Liver (tissue), 9 donors: ENCODE data around the gene CADPS. TPM values are rescaled to one million over a fixed set of nuclear protein-coding genes. Genes with fewer than 3 reads are reported as not detected.

ENCODE experiments used
- DNase-seq: peaks from one replicate; pipeline ENCODE4 v3.0.0-alpha.2; 2017; ENCODE audit warnings: low spot score
- H3K27ac ChIP-seq, 2 donors: one replicate each; pipeline ENCODE4 v1.7.0; 2013; ENCODE audit warnings: inconsistent platforms in 2 of 2, low read length in 2 of 2, control low read depth in 1 of 2, low read depth in 1 of 2, mild to moderate bottlenecking in 1 of 2
- H3K27me3 ChIP-seq, 4 donors: one replicate each; pipeline versions ENCODE4 v1.6.1 to v1.7.0; 2013; ENCODE audit warnings: low read length in 3 of 4, inconsistent platforms in 1 of 4, mild to moderate bottlenecking in 1 of 4, moderate library complexity in 1 of 4; ENCODE audit not compliant: control insufficient read depth in 4 of 4, insufficient read depth in 4 of 4
- H3K36me3 ChIP-seq, 4 donors: one replicate each; pipeline versions ENCODE4 v1.6.1 to v1.7.0; 2013; ENCODE audit warnings: low read length in 3 of 4, mild to moderate bottlenecking in 3 of 4, low read depth in 1 of 4, moderate library complexity in 1 of 4; ENCODE audit not compliant: control insufficient read depth in 4 of 4, insufficient read depth in 3 of 4
- H3K4me1 ChIP-seq, 4 donors: one replicate each; pipeline versions ENCODE4 v1.6.1 to v1.7.0; 2013; ENCODE audit warnings: low read length in 3 of 4, mild to moderate bottlenecking in 3 of 4, moderate library complexity in 1 of 4; ENCODE audit not compliant: control insufficient read depth in 4 of 4, insufficient read depth in 4 of 4
- H3K4me3 ChIP-seq, 3 donors: one replicate each; pipeline versions ENCODE4 v1.6.1 to v1.7.0; 2013; ENCODE audit warnings: low read length in 3 of 3, control low read depth in 1 of 3, low read depth in 1 of 3, mild to moderate bottlenecking in 1 of 3
- H3K9ac ChIP-seq, 2 donors: one replicate each; pipeline ENCODE4 v1.7.0; 2013; ENCODE audit warnings: low read length in 2 of 2, mild to moderate bottlenecking in 2 of 2, moderate library complexity in 2 of 2, control low read depth in 1 of 2, low read depth in 1 of 2
- H3K9me3 ChIP-seq, 4 donors: one replicate each; pipeline versions ENCODE4 v1.6.1 to v1.7.0; 2013; ENCODE audit warnings: low read length in 3 of 4; ENCODE audit not compliant: control insufficient read depth in 4 of 4
- CTCF ChIP-seq: fragments of 150-350 bp; IDR thresholded peaks from 2 replicates; pipeline ENCODE4 v1.5.1; 2017; ENCODE audit warnings: improper control_type of control experiment, low read depth, low read length; ENCODE audit not compliant: missing input control
- EGR1 ChIP-seq, 2 donors: IDR thresholded peaks; 2 replicates each; pipeline ENCODE4 v1.6.1; 2016 to 2018; ENCODE audit warnings: antibody characterized with exemption in 2 of 2, low read depth in 2 of 2
- FOXA1 ChIP-seq: IDR thresholded peaks from 2 replicates; pipeline ENCODE4 v1.6.1; 2016; ENCODE audit warnings: antibody characterized with exemption
- FOXA2 ChIP-seq: IDR thresholded peaks from 2 replicates; pipeline ENCODE4 v1.6.1; 2016; ENCODE audit warnings: antibody characterized with exemption
- GABPA ChIP-seq, 2 donors: IDR thresholded peaks in 1 of 2; conservative IDR thresholded peaks in 1 of 2; 2 replicates each; pipeline ENCODE4 v1.6.1; 2016; ENCODE audit warnings: antibody characterized with exemption in 2 of 2, mild to moderate bottlenecking in 1 of 2, moderate library complexity in 1 of 2
- HNF4A ChIP-seq, 2 donors: conservative IDR thresholded peaks; 2 replicates each; pipeline ENCODE4 v1.6.1; 2016; ENCODE audit warnings: antibody characterized with exemption in 2 of 2, mild to moderate bottlenecking in 2 of 2
- HNF4G ChIP-seq: IDR thresholded peaks from 2 replicates; pipeline ENCODE4 v1.6.1; 2016; ENCODE audit warnings: antibody characterized with exemption
- JUND ChIP-seq, 2 donors: IDR thresholded peaks; 2 replicates each; pipeline ENCODE4 v1.6.1; 2016; ENCODE audit warnings: antibody characterized with exemption in 2 of 2
- MAX ChIP-seq: IDR thresholded peaks from 2 replicates; pipeline ENCODE4 v1.6.1; 2016; ENCODE audit warnings: antibody characterized with exemption
- NR2F2 ChIP-seq: IDR thresholded peaks from 2 replicates; pipeline ENCODE4 v1.6.1; 2016; ENCODE audit warnings: antibody characterized with exemption
- RAD21 ChIP-seq, 2 donors: IDR thresholded peaks; 2 replicates each; pipeline ENCODE4 v1.6.1; 2016; ENCODE audit warnings: antibody characterized with exemption in 2 of 2, mild to moderate bottlenecking in 2 of 2
- REST ChIP-seq: IDR thresholded peaks from 2 replicates; pipeline ENCODE4 v1.6.1; 2016; ENCODE audit warnings: antibody characterized with exemption, mild to moderate bottlenecking
- RXRA ChIP-seq, 2 donors: IDR thresholded peaks; 2 replicates each; pipeline ENCODE4 v1.6.1; 2017 to 2018; ENCODE audit warnings: antibody characterized with exemption in 2 of 2, mild to moderate bottlenecking in 1 of 2
- SP1 ChIP-seq: IDR thresholded peaks from 2 replicates; pipeline ENCODE4 v1.6.1; 2018; ENCODE audit warnings: antibody characterized with exemption, mild to moderate bottlenecking
- TAF1 ChIP-seq: conservative IDR thresholded peaks from 2 replicates; pipeline ENCODE4 v1.6.1; 2016; ENCODE audit warnings: antibody characterized with exemption, mild to moderate bottlenecking
- YY1 ChIP-seq: IDR thresholded peaks from 2 replicates; pipeline ENCODE4 v1.6.1; 2016; ENCODE audit warnings: antibody characterized with exemption, mild to moderate bottlenecking
- ZBTB33 ChIP-seq: IDR thresholded peaks from 2 replicates; pipeline ENCODE4 v1.6.1; 2016; ENCODE audit warnings: antibody characterized with exemption
- WGBS: extraction: QIAGEN DNeasy Blood & Tissue Kit; methylation state at CpG from one replicate; pipeline ENCODE4 v1.1.7; 2013; 5-methylcytosine and 5-hydroxymethylcytosine counted together
- polyA plus RNA-seq, 2 donors: library from polyadenylated mRNA; stranded (reverse) in 1 of 2; unstranded in 1 of 2; fragments of 200-250 nt in 1 of 2; fragments of >200 nt in 1 of 2; fragmentation: Nextera tagmentation in 1 of 2; extraction: Ambion mirVana in 1 of 2; gene quantifications; one replicate each; pipeline versions ENCODE4 v1.2.1 to v1.2.3, GENCODE V29; 2013 to 2015
- total RNA-seq, 2 donors: library from RNA; depleted of rRNA; stranded (reverse); fragments of >200 nt; gene quantifications; one replicate each; pipeline ENCODE4 v1.2.3, GENCODE V29; 2014
- donor health status: healthy.
- donor health status: healthy.
- donor health status: healthy.
- donor health status: healthy.
- donor health status: healthy.

CADPS gene
- total and polyA plus RNA-seq, 4 donors: 0.05 to 0.37 (median 0.17) TPM; not detected in 1

DNA sequence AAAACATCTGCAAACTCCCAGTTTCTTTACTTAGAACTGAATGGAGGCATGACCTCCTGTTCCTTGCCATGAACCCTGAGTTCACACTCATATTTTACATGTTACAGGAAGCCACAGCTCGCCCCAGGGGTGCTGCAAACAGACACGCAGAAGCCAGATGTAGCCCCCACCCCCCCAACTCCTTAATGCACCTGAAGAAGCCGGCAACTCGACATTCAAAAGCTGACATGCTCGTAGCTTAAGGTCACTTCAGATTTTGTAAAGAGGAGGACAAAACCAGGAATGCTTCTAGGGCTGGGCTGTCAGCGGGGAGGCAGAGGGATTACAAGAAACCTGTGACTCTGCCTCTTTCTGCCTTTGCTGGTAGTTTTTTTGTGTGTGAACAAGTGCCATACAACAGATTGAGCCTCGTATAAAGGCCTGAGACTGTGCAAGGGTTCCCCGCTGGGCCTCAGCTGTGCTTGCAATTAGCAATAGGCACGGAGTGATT, 459.9 kb downstream of the CADPS start (continued):
- no peak for TF ChIP-seq CTCF
- no peak for TF ChIP-seq HNF4G
- no peak for TF ChIP-seq TAF1
- TF ChIP-seq YY1: no peak
- TF ChIP-seq HNF4A (conservative IDR thresholded peaks at IDR 0.05): no peak

GRCh38 chr3:62414786-62415185, 460.4 kb downstream of the CADPS start:
- Histone ChIP-seq H3K4me1 (no peaks in the 10 kb centered on the region), H3K9ac (no peak overlapping the region), H3K27me3 (peaks cover 0 to 5% (median 0%) of the 10 kb centered on the region in 4 donors), H3K36me3 (no peaks in the 10 kb centered on the region), H3K27ac (no peak overlapping the region), H3K4me3 (no peak overlapping the region), H3K9me3 (no peaks in the 10 kb centered on the region)
- no peak for DNase-seq
- TF ChIP-seq GABPA (IDR thresholded peaks at IDR 0.05 in 1 of 2, conservative IDR thresholded peaks at IDR 0.05 in 1 of 2) (no peak), FOXA2 (no peak), CTCF (no peak), EGR1 (IDR thresholded peaks at IDR 0.05; ENCODE audit: low read depth in 2 of 2) (no peak), HNF4G (no peak), TAF1 (no peak)
- 90% methylated on average over 11 of the region's 11 CpGs for WGBS

DNA sequence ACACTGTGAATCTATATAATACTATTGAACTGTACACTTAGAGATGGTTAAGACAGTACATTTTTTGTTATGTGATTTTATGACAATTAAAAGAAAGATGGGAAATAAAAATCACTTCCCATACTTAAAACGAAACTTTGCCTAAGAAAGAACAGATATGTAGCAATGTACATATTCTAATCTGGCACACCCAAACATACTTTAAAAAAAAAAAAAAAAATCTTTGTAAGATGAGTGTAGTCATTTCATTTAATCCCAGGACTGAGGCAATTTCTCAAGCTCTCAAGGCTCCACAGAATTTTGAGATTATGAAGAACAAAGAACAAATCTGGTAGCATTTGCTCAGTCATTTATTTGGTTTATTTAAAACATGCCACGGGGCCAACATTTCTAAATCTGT, 461.5 kb downstream of the CADPS start:
- WGBS: 79% methylated on average over 2 of the region's 2 CpGs
- no peak for DNase-seq
- Histone ChIP-seq H3K4me3 (no peak overlapping the region), H3K4me1 (no peaks in the 10 kb centered on the region), H3K9ac (no peak overlapping the region), H3K9me3 (no peaks in the 10 kb centered on the region), H3K27ac (no peak overlapping the region), H3K36me3 (no peaks in the 10 kb centered on the region), H3K27me3 (peaks cover 0 to 5% (median 0%) of the 10 kb centered on the region in 4 donors)
- TF ChIP-seq FOXA1: no peak
- TF ChIP-seq CTCF: no peak
- TF ChIP-seq HNF4G: no peak
- no peak for TF ChIP-seq JUND (IDR thresholded peaks at IDR 0.05)
- no peak for TF ChIP-seq FOXA2
- no peak for TF ChIP-seq NR2F2
- TF ChIP-seq HNF4A (conservative IDR thresholded peaks at IDR 0.05): no peak
- no peak for TF ChIP-seq SP1
- no peak for TF ChIP-seq GABPA (IDR thresholded peaks at IDR 0.05 in 1 of 2, conservative IDR thresholded peaks at IDR 0.05 in 1 of 2)
- no peak for TF ChIP-seq REST
- TF ChIP-seq ZBTB33: no peak
- no peak for TF ChIP-seq RAD21 (IDR thresholded peaks at IDR 0.05)
- TF ChIP-seq YY1: no peak
- TF ChIP-seq RXRA (IDR thresholded peaks at IDR 0.05): no peak
- no peak for TF ChIP-seq EGR1 (IDR thresholded peaks at IDR 0.05; ENCODE audit: low read depth in 2 of 2)
- TF ChIP-seq MAX: no peak
